ENCODE results near the gene PKP4.

The PKP4 gene

DNA sequence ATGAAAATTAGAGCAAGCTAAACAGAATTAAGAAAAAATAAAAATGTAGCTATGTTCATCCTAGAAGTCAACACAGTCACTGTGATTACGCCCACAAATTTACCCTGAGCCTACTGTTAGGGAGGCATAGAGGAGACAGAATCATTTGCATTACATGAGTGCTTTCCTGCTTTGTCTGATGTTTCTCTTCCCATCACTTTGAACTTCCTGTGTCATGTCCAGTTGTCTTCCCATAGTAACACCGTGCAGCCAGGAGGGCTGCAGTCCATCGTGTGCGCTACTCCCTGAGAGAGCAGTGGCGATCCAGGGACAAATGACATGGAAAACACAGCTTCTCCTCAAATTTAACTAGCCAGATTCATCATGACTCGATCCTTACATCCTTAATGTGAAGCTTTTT, 188.5 kb downstream of the PKP4 start:
- DNase-seq (ENCODE audit: low read depth in 2 of 2), result no peak

DNA sequence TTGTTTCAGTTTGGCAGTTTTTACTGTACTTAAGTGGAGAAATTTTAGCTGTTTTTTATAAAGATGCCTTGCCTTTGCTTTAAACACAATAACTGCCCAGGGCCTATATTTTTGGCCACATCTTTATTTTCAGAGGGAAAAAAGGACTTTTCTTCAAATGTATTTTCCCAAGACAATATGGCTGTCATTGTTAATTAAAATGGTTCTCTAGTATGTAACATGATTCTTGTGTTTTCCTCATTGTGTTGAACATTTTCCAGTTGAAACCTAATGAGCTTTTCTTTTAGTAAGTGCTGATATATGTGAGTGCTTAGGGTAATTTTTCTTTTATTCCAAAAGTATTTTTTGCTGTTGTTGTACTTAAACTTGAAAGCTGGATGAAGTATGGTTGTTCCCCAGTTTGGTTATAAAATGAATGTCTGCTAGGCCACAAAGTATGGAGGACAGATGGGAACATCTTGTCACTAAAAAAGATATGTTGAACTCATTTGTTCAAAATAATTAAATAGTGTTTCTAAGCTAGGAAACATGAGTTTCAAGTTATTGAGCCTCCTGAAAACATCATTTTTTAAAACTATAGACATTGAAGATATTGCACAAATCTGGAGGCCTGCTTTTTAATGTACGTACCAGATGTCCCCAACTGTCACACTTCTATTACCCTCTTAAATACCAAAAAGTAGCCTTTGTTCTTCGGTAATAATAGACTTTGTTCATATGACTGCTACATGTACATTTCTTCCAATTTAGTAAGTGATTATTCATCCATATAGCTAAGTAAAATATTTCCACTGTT, 190.9 kb downstream of the PKP4 start:
- DNase-seq (ENCODE audit: low read depth in 2 of 2), result no peak

DNA sequence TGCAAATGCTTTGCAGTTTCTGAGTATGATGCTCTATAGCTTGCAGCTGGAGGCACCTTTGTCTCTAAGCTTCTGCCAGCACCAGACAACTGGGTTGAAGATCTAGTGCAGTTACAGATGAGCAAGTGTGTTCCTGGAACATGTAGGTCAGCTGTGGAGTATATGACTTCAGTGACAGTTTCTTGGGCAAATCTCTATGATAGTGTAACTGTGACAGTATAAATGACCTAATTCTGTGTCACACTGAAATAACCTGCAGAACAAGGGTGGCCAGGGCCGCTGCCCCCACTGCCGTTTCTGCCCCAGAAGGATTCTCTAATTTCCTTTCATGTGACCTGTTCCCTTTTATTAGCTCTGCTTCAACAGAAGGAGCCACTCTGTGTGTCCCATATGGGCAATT, 193.1 kb downstream of the PKP4 start:
- DNase-seq (ENCODE audit: low read depth in 2 of 2), result no peak

DNA sequence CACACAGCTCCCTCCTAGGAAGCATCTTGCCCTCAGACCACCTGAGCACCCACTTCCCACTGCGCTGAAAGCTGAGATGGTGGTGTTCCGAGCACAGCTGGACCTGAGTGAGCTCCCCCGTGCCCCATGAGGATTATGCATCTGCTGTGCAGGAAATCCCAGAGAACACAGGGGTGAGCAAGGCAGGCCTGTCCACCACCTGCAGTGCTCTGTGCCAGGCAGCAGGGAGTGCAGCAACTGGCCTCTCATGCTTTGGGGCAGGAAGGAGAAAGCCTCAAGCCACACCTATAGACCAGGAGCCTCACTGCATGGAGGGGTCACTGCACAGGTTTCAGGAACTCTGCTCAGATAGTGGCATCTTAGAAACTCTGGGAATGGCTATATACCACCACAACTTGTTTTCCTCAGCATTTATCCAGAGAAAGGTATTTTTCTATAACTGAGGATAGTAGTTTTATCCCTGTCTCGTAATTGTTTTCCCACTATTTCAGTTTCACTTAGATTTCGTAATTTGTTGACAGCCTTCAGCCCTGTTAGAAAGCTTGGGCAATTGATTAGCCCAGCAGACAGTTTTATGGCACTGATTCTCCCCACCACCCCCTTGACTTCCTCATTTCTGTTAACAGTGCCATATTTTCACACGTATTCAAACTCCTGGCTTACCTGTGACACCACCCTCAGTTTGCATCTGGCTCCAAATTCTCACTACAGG, 194.1 kb downstream of the PKP4 start:
- no peak for DNase-seq (ENCODE audit: low read depth in 2 of 2)

DNA sequence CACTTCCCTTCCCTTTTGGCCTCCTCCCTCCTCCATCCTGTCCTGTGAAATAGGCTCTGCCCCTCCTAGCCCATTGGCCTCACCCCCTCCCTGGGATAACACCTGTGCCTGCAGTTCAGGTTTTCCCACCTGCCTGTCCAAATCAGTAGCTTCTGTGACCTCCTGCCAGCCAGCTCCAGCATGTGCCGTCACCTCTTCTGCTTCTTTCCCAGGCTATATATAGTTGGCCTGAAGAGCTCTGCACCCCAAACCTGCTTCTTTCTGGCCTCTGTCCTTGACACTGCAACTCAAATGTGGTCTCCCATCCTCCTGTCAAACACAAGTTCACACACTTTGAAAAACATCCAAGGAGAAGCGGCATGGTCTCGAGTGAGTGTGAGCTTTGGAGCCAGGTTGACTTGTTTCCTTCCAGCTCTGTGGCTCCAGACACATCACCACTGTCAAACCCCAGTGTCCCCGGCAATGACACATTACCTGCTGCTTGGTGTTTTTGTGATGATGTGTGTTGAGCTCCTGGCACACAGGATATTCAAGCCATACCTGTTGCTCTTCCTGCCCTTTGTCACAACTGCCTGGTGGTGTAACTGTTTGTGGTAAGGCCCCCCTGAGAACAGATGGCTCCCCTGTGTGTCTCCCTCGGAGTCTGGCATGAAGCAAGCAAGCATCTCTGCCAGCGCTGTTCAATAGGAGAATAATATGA, 194.8 kb downstream of the PKP4 start:
- no peak for DNase-seq (ENCODE audit: low read depth in 2 of 2)

DNA sequence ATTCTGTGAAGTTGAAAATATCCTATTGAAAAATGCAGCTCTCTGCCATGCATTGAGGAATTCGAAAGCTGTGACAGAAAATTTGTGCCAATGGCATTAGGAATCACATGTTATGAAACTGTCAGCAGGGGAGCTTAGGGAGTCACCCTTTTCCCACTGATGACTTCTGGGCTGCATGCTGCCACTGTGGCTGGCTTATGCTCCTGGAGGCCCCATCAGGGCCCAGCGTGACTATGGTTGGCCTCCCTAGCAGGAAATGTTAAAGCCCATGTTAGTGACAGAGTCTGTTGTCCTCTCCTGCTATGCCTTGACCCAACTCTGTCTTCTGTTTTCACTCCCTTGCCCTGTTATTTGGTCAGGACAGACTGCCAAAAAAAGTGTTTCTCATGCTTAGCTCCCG, 198.9 kb downstream of the PKP4 start:
- no peak for DNase-seq (ENCODE audit: low read depth in 2 of 2)

DNA sequence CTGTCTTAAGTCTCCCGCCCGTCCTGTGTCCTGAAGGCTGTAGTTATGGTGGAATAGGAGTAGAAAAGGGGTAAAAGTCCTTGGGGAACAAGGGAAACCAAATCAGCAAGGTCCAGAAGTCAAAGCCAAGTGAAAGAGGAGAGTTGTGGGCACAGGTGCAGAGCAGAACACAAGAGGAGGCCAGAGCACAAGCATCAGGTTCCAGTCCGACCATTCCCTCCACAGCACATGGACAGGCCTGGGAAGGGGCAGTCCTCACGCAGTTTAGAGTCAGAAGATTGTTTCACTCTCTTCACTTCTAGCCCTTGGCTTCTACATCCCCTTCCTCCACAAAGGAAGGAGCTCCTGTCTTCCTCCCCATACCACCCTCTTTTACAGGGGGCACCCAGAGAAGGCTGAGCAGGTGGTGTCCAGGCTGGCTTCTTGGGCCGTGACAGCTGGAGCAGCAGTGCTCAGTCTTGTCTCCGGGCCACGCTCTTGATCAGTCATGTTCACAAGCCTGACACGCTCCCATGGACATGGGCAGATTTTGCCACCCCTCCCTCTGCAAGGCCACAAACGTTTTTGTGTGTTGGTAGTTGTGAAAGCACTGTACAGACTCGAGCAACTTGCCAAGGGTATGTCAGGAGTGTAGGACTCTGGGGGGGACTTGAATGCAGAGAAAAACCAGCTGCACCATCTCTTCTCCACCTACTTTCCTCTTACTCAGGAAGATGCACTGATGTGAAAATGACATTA, 199.9 kb downstream of the PKP4 start:
- DNase-seq (ENCODE audit: low read depth in 2 of 2), result no peak

DNA sequence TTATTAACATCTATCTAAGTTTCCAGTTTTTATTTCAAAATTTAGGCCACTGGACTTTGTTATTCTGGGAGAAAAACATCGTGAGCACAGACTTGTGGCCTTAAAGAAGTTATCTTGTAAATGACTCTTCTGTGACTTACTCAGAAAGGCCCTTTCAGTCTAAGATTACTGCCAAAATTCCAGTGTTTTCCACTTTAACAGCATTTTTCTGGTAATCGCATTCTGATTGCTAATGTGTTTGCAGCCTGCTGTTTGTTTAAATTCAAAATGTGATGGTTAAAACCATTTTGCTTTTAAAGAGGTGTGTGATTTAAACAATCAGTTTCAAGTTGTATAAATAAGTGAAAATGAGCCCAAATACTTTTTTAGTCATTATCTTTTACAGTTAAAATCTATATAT, 201.6 kb downstream of the PKP4 start:
- no peak for DNase-seq (ENCODE audit: low read depth in 2 of 2)

DNA sequence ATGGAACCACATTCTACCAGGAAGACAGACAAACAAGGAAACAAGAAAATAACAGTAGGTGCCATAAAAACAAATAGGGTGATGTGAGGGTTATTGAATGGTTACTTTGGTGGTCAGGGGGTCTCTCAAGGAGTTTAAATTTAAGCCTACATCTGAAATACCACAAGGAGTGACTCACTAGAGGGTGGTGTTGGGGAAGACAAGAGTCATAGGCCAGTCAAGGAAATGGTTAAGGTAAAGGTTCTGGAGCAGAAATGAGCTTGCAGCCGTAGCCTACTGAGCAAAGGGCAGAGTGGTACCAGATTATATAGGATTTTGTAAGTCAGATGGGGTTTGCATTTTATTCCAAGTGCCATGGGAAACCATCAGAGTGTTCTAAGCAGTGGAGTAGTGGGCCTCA, 202.7 kb downstream of the PKP4 start:
- no peak for DNase-seq (ENCODE audit: low read depth in 2 of 2)

DNA sequence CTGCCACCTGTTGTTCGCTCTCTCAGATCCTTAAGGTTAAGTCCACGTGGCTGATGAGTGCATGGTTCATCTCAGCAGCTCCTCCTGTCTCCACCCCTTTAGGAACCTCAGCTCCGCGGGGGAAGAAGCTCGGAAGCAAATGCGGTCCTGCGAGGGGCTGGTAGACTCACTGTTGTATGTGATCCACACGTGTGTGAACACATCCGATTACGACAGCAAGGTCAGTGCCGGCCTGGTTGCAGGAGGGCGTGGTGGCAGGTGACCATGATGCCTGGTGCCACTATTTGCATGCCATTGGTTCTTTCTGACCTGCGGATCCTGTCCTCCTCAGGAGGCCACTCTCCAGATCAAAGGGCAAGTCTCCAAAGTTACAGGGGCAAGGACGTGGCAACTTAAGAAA, 204.5 kb downstream of the PKP4 start:
- DNase-seq (ENCODE audit: low read depth in 2 of 2), result no peak

DNA sequence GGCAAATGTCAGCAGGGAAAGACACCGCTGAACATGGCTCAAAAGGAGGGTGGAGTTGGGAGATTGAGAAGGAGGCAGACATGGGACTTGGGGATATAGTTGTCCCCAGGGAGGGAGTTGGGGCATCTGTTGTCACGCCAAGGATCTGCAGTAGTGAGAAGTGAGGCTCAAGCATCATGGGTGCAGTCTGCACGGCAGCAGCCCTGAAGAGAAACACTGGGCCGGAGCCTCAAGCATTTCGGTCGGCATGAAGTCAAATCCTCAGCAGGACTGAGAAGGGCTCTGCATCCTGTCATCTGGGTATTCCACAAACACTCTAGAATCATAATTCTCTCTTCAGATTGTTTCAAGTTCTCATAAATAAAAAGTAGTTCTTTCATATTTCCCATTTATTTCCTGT, 205.7 kb downstream of the PKP4 start:
- DNase-seq (ENCODE audit: low read depth in 2 of 2), result no peak

DNA sequence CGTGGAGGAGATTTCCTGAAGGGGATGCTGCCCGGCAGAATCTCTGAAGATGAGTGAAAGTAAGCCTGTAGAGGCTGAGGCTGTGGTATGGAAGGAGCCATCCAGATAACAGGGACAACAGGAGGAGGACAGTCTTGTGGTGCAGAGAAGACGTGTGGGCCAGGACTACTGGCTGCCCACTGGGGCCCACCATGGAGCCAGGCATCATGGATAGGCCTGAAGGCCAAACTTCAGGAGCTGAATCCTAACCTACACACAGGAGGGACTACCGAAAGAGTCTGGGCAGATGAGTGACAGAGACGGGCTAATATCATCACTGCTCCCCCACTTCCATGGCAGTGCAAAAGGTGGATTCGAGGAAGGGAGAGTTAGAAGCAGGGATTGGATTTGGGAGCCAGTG, 207.0 kb downstream of the PKP4 start:
- DNase-seq (ENCODE audit: low read depth in 2 of 2), result no peak

DNA sequence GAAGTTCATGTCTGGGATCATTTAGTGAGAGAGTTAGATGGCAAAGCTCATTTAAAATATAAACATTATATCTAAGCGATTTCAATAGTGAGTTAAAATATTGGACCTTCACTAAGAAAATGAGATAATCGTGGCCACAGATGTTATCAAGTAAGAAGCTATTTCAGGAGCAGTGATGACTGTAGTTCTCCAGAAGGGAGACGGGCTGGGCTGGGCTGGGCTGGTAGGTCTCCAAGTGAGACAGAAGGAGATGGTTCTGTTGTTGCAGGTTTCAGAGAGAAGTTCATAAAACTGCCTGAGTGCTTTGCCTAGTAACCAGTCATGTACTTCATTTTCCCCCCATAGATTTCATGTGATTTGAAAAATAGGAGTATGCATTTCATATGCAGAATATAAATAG, 208.2 kb downstream of the PKP4 start:
- DNase-seq (ENCODE audit: low read depth in 2 of 2), result no peak

DNA sequence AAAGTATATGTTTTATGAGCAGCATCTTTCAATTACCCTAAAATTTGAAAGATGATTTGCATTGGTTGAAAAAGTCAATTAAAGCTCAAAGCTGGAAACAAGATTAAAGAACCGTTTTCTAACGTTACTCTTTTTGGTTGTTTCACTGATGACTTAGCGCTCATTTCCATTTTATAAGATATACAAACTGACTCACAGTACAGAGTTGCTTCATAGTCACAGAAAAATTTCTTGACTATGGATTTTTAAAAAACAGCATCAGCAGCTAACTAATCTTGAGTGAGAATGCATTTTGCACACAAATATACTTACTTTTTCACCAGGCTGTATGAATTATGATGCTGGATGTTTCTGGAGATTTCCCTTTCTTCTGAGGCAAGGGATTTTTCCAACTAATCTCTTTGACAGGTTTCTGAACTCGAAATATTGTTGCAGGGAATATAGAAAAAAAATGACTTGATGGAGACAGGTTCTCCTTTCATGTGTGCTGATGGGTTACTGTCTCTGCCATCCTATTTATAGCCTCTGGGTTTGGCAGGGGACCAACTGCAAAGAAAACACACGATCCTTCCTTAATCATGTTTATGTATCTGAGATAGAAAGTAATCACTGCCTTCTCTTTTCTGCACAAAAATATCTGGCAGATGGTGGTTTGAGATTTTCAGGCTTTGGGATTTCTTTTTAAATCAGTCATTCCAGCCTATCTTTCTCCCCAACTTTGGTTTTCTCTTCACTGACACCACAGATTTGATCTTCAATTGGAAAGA, 209.0 kb downstream of the PKP4 start:
- no peak for DNase-seq (ENCODE audit: low read depth in 2 of 2)

DNA sequence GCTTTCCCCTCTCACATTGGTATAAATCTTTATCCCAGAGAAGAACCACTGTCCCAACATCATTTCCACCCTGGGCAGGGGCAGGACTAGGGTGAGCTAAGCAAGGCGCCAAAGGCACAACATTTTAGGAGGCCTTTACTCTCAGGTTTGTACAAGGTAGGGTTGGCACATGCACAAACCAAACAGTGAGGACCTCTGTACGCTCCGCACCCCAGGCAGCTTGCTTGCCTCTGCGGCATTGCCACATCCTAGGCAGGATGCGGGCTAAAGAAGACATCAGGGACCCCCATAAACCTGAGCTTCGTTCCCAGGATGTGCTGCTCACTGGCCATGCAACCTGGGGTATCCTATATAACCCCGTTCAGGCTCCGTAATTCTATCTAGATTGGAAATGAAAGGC, 210.2 kb downstream of the PKP4 start:
- DNase-seq (ENCODE audit: low read depth in 2 of 2), result no peak

DNA sequence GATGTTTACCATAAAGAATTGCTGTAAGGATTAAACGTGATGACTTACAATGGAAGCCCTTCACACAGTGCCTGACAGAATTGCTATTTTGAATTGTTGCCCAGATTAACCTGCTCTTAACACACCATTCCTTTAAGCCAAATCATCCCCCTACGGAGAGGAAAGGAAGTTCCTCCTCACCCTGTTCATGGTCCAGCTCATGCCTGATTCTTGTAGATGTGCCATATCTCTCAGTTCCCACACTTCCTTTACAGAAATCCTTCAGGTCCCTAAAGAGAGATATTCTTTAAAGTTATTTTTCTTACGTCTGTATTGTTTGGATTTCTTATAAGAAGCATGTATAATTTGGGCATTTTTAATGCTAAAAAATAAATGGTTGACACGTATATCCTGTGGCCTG, 210.8 kb downstream of the PKP4 start:
- DNase-seq (ENCODE audit: low read depth in 2 of 2), result peak; percentile 47 to 60

DNA sequence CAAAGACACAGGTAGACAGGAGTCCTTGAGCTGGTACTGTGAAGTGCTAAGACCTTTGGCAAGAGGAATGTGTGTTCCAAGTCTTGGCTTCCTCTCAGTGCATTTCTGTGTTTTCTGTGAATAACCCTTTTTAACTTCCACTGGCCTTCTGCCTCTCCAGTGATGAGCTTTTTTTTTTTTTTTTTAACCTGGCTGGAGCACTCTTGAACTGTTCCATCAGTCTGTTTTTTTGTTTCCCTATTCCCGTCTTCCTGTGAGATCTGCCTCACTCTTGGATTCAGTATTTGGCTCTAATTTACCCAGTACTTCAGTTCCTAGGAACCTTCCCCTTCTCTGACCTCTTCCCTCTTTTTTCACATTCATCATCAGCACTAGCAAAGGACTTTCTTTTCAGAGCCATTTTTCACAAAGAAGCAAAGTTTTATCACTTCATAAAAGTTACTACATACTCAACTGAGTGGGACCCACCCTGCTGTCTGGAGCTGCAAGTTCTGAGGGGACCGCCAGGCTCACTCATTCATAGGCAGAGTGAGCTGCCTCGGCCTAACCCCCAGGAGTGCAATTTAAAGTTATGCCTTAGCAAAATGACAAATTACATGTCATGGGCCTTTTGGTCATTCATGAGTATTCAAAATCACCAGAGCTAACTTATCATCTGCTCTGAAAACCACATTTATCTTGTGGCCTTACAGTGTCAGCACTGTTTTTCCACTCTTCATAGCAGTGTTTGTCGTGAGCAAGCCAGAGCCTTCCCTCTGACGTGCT, 211.4 kb downstream of the PKP4 start:
- no peak for DNase-seq (ENCODE audit: low read depth in 2 of 2)

DNA sequence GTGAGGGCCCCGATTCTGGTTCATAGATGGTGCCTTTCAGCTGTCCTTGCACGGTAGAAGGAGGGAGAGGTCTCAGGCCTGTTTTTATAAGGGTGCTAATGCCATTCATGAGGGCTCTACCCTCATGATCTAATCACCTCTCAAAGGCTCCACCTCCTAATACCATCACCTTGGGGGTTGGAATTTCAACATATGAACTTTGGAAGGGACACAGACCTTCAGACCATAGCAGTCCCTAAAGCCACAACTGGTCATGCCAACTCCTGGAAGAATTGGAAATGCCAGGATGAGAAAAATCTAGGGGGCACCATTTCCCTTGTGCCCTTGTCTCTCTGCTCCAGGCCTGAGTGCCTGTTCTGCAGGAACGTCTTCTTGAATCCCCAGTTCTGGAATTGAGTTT, 213.5 kb downstream of the PKP4 start:
- no peak for DNase-seq (ENCODE audit: low read depth in 2 of 2)

DNA sequence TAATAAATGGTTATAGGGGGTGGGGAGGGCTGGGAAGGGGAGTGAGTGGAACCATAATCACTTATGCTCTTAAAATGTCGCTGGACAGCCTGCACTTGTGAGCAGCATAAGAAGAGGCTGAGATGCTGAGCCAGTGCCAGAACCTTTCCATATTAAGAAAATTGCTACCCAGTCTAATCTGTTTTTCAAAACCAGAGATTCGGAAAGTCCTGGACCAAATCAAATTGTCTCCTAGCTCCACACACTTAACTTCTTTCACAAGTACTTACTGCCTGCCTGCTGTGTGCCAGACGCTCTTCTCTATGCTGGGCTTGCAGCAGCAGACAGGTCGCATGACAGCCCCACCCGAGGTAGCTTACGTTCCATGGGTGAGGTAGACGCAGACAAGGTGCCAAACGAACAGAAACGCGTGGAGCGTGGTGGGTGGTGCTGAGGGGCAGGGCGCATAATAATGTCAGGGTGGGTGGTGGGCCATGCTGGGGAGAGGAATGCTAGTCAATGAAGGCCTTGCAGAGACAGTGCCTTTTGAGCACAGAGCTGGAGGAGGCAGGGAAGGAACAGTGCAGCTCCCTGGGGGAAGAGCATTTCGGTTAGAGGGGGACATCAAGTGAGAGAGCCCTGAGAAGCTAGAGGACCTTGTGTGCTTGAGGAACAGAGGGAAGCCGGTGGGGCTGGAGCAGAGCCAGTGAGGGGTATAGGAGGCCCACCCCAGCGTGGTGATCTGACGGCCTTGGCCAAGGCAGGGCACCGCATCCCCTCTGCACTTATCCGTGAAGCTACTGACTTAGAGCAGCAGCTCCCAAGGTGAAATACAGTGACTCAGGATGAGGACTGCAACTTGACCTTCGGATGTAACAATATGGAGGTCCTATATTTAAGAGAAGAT, 214.9 kb downstream of the PKP4 start:
- no peak for DNase-seq (ENCODE audit: low read depth in 2 of 2)

DNA sequence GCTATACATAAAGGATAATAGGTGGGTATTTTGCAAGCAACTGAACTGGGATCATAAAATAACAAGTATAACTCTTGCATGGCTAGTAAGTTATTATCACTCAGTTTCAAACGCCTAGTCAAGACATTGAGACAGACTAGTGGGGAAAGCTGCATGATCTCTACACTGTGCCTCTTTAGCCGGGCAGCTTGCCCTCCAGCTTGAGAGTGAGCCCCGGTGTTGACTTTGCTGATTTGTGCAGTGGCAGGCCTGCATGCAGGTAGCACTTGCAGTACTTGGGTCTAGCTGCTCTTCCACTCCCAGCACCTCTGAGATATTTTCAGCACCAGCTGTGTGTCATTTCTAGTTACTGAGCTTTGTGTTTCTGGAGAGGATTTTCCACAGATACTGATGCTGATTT, 219.5 kb downstream of the PKP4 start:
- no peak for DNase-seq (ENCODE audit: low read depth in 2 of 2)
